ENCODE results near the gene EDEM3.
A peak's percentile ranks its signal among the peaks of the same experiment; 100 is the strongest.

The EDEM3 gene

GRCh38 chr1:184753117-184753516 lies 1.5 kb downstream of the EDEM3 start:
- DNase-seq (ENCODE audit: extremely low read depth, insufficient read length): no peak
- H3K36me3 ChIP-seq (ENCODE audit: control insufficient read depth, insufficient read depth, low read length): no peaks in the 10 kb centered on the region
- no peak for TF ChIP-seq CTCF (IDR thresholded peaks at IDR 0.05; ENCODE audit: insufficient read depth, low read length, poor library complexity, severe bottlenecking)
- H3K4me3 ChIP-seq (replicated peaks; ENCODE audit: low read depth, low read length): peak overlapping the region; percentile 81
- no peaks in the 10 kb centered on the region for H3K27me3 ChIP-seq (replicated peaks; ENCODE audit: control insufficient read depth, insufficient read depth, low read length)

- DNase-seq (ENCODE audit: extremely low read depth, insufficient read length): no peak
Observed at GRCh38 chr1:184752656-184753055, 2.0 kb downstream of the EDEM3 start.

GRCh38 chr1:184748740-184749139 lies 5.9 kb downstream of the EDEM3 start:
- Histone ChIP-seq H3K27me3 (replicated peaks; ENCODE audit: control insufficient read depth, insufficient read depth, low read length) (no peaks in the 10 kb centered on the region), H3K4me3 (replicated peaks; ENCODE audit: low read depth, low read length) (no peak overlapping the region), H3K36me3 (ENCODE audit: control insufficient read depth, insufficient read depth, low read length) (no peaks in the 10 kb centered on the region)
- no peak for TF ChIP-seq CTCF (IDR thresholded peaks at IDR 0.05; ENCODE audit: insufficient read depth, low read length, poor library complexity, severe bottlenecking)
- DNase-seq (ENCODE audit: extremely low read depth, insufficient read length): no peak

More at GRCh38 chr1:184752656-184753055, 2.0 kb downstream of the EDEM3 start:
- TF ChIP-seq CTCF (IDR thresholded peaks at IDR 0.05; ENCODE audit: insufficient read depth, low read length, poor library complexity, severe bottlenecking): no peak
- H3K4me3 ChIP-seq (replicated peaks; ENCODE audit: low read depth, low read length): peak overlapping the region; percentile 81
- H3K27me3 ChIP-seq (replicated peaks; ENCODE audit: control insufficient read depth, insufficient read depth, low read length): no peaks in the 10 kb centered on the region
- H3K36me3 ChIP-seq (ENCODE audit: control insufficient read depth, insufficient read depth, low read length): no peaks in the 10 kb centered on the region

- no peaks in the 10 kb centered on the region for H3K27me3 ChIP-seq (replicated peaks; ENCODE audit: control insufficient read depth, insufficient read depth, low read length)
- DNase-seq (ENCODE audit: extremely low read depth, insufficient read length): peak; percentile 63
- no peak overlapping the region for H3K4me3 ChIP-seq (replicated peaks; ENCODE audit: low read depth, low read length)
- no peak for TF ChIP-seq CTCF (IDR thresholded peaks at IDR 0.05; ENCODE audit: insufficient read depth, low read length, poor library complexity, severe bottlenecking)
- no peaks in the 10 kb centered on the region for H3K36me3 ChIP-seq (ENCODE audit: control insufficient read depth, insufficient read depth, low read length)
Observed at GRCh38 chr1:184747089-184747955, 7.3 kb downstream of the EDEM3 start.

GRCh38 chr1:184745929-184746638 lies 8.6 kb downstream of the EDEM3 start:
- H3K36me3 ChIP-seq (ENCODE audit: control insufficient read depth, insufficient read depth, low read length): no peaks in the 10 kb centered on the region
- no peaks in the 10 kb centered on the region for H3K27me3 ChIP-seq (replicated peaks; ENCODE audit: control insufficient read depth, insufficient read depth, low read length)
- no peak overlapping the region for H3K4me3 ChIP-seq (replicated peaks; ENCODE audit: low read depth, low read length)
- TF ChIP-seq CTCF (IDR thresholded peaks at IDR 0.05; ENCODE audit: insufficient read depth, low read length, poor library complexity, severe bottlenecking): no peak
- DNase-seq (ENCODE audit: extremely low read depth, insufficient read length): no peak
